Adipocyte (in vitro differentiated cells): ENCODE results near the gene APC2.
A peak's percentile ranks its signal among the peaks of the same experiment; 100 is the strongest.

Experiments
- DNase-seq: peaks from one replicate; pipeline ENCODE4 v3.0.0-alpha.2; 2015; ENCODE audit warnings: low read depth
- H3K27me3 ChIP-seq: replicated peaks from 2 replicates; pipeline ENCODE4 v1.7.0; 2013; ENCODE audit warnings: mild to moderate bottlenecking, low read length, moderate library complexity; ENCODE audit not compliant: control insufficient read depth, insufficient read depth
- H3K36me3 ChIP-seq: 2 replicates; pipeline ENCODE4 v1.7.0; 2013; ENCODE audit warnings: low read length, mild to moderate bottlenecking, moderate library complexity; ENCODE audit not compliant: control insufficient read depth, insufficient read depth, severe bottlenecking
- H3K4me1 ChIP-seq: 2 replicates; pipeline ENCODE4 v1.7.0; 2013; ENCODE audit warnings: mild to moderate bottlenecking, low read length, moderate library complexity; ENCODE audit not compliant: control insufficient read depth, insufficient read depth
- H3K4me3 ChIP-seq: 2 replicates; pipeline ENCODE4 v1.7.0; 2013; ENCODE audit warnings: mild to moderate bottlenecking, low read length, moderate library complexity
- H3K9ac ChIP-seq: 2 replicates; pipeline ENCODE4 v1.7.0; 2013; ENCODE audit warnings: mild to moderate bottlenecking, low read length, moderate library complexity
- H3K9me3 ChIP-seq: 2 replicates; pipeline ENCODE4 v1.7.0; 2013; ENCODE audit warnings: mild to moderate bottlenecking, low read length, moderate library complexity; ENCODE audit not compliant: control insufficient read depth

Gene APC2

DNA sequence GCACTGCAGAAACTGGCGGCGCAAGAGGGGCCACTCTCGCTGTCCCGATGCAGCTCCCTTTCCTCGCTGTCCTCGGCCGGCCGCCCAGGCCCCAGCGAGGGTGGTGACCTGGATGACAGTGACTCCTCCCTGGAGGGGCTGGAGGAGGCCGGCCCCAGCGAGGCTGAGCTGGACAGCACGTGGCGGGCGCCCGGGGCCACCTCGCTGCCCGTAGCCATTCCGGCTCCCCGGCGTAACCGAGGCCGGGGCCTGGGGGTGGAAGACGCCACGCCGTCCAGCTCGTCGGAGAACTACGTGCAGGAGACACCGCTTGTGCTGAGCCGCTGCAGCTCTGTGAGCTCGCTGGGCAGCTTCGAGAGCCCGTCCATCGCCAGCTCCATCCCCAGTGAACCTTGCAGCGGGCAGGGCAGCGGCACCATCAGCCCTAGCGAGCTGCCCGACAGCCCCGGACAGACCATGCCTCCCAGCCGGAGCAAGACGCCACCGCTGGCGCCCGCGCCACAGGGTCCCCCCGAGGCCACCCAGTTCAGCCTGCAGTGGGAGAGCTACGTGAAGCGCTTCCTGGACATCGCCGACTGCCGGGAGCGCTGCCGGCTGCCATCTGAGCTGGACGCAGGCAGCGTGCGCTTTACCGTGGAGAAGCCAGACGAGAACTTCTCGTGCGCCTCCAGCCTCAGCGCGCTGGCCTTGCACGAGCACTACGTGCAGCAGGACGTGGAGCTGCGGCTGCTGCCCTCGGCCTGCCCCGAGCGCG is 16.7 kb downstream of the APC2 start:
- H3K4me1 ChIP-seq: peaks cover 12% of the 10 kb centered on the region
- H3K27me3 ChIP-seq: peaks cover 6% of the 10 kb centered on the region
- no peak for DNase-seq
- H3K9me3 ChIP-seq: no peaks in the 10 kb centered on the region
- no peak overlapping the region for H3K4me3 ChIP-seq
- H3K9ac ChIP-seq: no peak overlapping the region
- no peaks in the 10 kb centered on the region for H3K36me3 ChIP-seq

- no peaks in the 10 kb centered on the region for H3K36me3 ChIP-seq
- H3K9ac ChIP-seq: no peak overlapping the region
- no peak overlapping the region for H3K4me3 ChIP-seq
- no peaks in the 10 kb centered on the region for H3K9me3 ChIP-seq
- peaks cover 11% of the 10 kb centered on the region for H3K27me3 ChIP-seq
- peaks cover 12% of the 10 kb centered on the region for H3K4me1 ChIP-seq
- no peak for DNase-seq
These were observed 17.2 kb downstream of the APC2 start for GRCh38 chr19:1467215-1467489.

- no peaks in the 10 kb centered on the region for H3K36me3 ChIP-seq
These were observed 17.8 kb downstream of the APC2 start for GRCh38 chr19:1467490-1468273.

DNA sequence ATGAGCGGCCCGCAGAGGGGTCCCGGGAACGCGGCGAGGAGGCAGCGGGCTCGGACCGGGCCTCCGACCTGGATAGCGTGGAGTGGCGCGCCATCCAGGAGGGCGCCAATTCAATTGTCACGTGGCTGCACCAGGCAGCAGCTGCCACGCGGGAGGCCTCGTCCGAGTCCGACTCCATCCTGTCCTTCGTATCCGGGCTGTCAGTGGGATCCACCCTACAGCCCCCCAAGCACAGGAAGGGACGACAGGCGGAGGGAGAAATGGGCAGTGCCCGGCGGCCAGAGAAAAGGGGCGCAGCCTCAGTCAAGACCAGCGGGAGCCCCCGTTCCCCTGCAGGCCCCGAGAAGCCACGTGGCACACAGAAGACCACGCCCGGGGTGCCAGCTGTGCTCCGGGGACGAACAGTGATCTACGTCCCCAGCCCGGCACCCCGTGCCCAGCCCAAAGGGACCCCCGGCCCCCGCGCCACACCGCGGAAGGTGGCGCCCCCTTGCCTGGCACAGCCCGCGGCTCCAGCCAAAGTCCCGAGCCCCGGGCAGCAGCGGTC is 18.4 kb downstream of the APC2 start:
- DNase-seq: no peak
- no peaks in the 10 kb centered on the region for H3K9me3 ChIP-seq
- no peaks in the 10 kb centered on the region for H3K36me3 ChIP-seq
- peaks cover 13% of the 10 kb centered on the region for H3K27me3 ChIP-seq
- no peak overlapping the region for H3K9ac ChIP-seq
- H3K4me1 ChIP-seq: peaks cover 12% of the 10 kb centered on the region
- no peak overlapping the region for H3K4me3 ChIP-seq

More at GRCh38 chr19:1467490-1468273, 17.8 kb downstream of the APC2 start:
- H3K4me3 ChIP-seq: no peak overlapping the region
- no peaks in the 10 kb centered on the region for H3K9me3 ChIP-seq
- no peak for DNase-seq
- H3K4me1 ChIP-seq: peaks cover 12% of the 10 kb centered on the region
- peaks cover 13% of the 10 kb centered on the region for H3K27me3 ChIP-seq
- no peak overlapping the region for H3K9ac ChIP-seq

GRCh38 chr19:1468821-1469254 is 18.9 kb downstream of the APC2 start:
- H3K4me3 ChIP-seq: no peak overlapping the region

GRCh38 chr19:1469255-1470054 is 19.5 kb downstream of the APC2 start:
- Histone ChIP-seq H3K36me3 (no peaks in the 10 kb centered on the region), H3K9ac (no peak overlapping the region), H3K27me3 (peaks cover 13% of the 10 kb centered on the region), H3K4me3 (no peak overlapping the region), H3K9me3 (no peaks in the 10 kb centered on the region), H3K4me1 (peaks cover 17% of the 10 kb centered on the region)
- DNase-seq: no peak

More at GRCh38 chr19:1468821-1469254, 18.9 kb downstream of the APC2 start:
- Histone ChIP-seq H3K9me3 (no peaks in the 10 kb centered on the region), H3K36me3 (no peaks in the 10 kb centered on the region), H3K4me1 (peaks cover 12% of the 10 kb centered on the region), H3K27me3 (peaks cover 13% of the 10 kb centered on the region), H3K9ac (no peak overlapping the region)
- DNase-seq: no peak

DNA sequence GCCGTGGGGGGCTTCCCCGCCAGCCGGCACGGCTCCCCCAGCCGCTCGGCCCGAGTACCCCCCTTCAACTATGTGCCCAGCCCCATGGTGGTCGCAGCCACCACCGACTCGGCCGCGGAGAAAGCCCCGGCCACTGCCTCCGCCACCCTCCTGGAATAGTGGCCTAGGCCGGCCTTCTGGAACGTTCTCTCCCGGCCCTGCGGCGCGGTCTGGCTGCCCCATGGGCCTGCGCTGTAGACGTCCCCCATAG is 20.1 kb downstream of the APC2 start:
- Histone ChIP-seq H3K4me3 (peak overlapping the region; percentile 27), H3K27me3 (peaks cover 13% of the 10 kb centered on the region), H3K36me3 (no peaks in the 10 kb centered on the region), H3K9me3 (no peaks in the 10 kb centered on the region), H3K4me1 (peaks cover 19% of the 10 kb centered on the region), H3K9ac (no peak overlapping the region)
- DNase-seq: no peak

DNA sequence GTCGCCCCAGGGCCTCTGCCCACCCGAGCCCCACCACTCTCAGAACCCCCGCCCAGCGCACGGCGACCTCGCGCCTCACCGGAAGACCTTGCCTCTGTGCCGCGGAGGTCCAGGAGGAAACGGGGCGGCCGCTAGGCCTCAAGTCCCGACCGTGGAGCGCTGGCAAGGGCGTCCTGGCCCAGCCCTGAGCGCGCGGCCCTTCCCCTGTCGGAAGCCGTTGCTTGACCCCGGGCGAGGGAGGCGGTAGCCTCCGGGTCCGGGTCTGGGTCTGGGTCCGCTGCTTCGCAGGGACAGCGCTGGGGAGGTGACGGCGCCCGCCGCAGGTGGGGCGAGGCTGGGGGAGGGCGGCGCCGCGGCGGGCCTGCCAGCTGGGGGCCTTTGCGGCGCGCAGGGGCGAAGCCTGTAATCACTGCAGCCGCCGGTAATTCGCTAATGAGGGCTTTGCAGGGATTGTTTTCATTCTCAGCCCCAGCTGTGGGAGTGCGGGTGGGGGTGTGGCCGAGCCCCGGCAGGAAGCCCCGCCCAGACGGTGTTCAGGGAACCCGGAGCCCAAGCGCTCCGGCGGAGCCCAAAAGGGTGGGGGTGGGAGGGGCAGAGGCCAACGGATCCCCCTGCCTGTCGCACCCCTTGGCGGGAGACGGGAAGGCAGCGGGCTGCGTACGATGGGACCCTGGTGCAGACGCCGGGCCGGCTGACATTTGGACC is 20.5 kb downstream of the APC2 start:
- H3K4me1 ChIP-seq: peaks cover 19% of the 10 kb centered on the region
- H3K9me3 ChIP-seq: no peaks in the 10 kb centered on the region
- H3K4me3 ChIP-seq: peak overlapping the region; percentile 27
- H3K9ac ChIP-seq: no peak overlapping the region
- no peak for DNase-seq
- peaks cover 13% of the 10 kb centered on the region for H3K27me3 ChIP-seq
- no peaks in the 10 kb centered on the region for H3K36me3 ChIP-seq

DNA sequence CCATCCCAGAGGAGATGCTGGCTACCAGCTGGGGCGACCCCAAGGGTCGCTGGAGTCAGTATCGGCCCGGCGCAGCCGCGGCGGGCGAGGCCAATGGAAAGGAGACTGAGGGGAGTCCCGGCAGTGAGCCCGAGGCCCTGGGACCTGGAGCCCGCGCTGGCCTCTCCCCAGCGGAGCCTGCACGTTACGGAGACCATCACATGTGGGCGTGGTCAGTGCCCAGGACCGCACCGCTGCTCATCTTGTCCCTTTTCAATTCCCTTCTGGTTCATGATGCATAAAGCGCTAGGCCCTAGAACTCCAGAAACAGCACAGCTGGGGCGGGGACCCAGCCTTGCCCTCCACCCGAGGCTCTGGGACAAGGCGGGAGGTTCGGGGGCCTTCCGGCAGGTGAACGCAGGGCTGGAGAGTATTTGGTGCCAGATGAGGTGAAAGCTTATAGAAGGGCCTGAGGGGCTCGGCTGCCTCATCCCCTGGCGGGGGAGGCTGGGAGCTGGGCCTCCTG is 21.1 kb downstream of the APC2 start:
- H3K4me1 ChIP-seq: peaks cover 19% of the 10 kb centered on the region
- no peak overlapping the region for H3K9ac ChIP-seq
- H3K4me3 ChIP-seq: no peak overlapping the region
- peaks cover 13% of the 10 kb centered on the region for H3K27me3 ChIP-seq
- H3K9me3 ChIP-seq: no peaks in the 10 kb centered on the region
- DNase-seq: no peak
- H3K36me3 ChIP-seq: peaks cover 4% of the 10 kb centered on the region

DNA sequence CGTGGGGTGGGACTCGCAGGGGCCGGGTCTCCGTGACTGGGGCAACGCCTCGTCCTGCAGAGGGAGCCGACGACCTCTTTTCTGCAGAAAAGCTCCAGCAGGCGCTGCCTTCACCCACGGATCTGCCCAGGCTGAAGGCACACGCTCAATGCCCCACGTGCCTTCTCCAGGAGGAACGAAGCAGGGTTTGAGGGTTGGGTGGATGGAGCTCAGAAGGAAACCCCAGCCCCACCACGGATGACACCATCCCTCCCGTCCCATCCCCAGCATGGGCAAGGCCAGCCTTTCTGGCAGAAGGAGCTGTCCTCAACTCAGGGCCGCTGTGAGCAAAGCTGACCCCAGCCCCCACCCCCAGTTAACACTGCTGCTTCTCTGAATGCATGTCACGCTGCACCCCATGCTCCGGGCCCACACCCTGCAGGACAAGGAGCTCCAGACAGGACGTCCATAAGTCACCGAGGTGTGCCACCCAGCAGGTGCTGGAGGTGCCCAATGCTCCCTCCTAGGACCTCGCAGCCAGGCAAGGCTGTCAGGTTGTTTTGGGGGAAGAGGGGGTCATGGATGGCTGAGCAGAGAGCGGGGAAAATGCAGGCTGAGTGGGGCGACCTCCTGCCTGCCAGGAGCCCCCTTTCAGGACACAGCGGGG is 21.7 kb downstream of the APC2 start:
- Histone ChIP-seq H3K4me1 (peaks cover 19% of the 10 kb centered on the region), H3K9ac (no peak overlapping the region), H3K36me3 (peaks cover 4% of the 10 kb centered on the region), H3K9me3 (no peaks in the 10 kb centered on the region), H3K4me3 (no peak overlapping the region), H3K27me3 (peaks cover 13% of the 10 kb centered on the region)
- no peak for DNase-seq
